SU-DHL-6 (cell line): ENCODE measurements around the gene SRP68.

Experiments used
- H2AFZ ChIP-seq: fragments of 200-600 bp; sonication (generic); 2 replicates; pipeline ENCODE4 v1.6.1; 2014; ENCODE audit warnings: low read depth, mild to moderate bottlenecking, moderate library complexity, mixed read lengths, antibody characterized with exemption, low read length; ENCODE audit not compliant: severe bottlenecking
- H3F3A ChIP-seq: fragments of 200-600 bp; shearing (Covaris generic); 2 replicates; pipeline ENCODE4 v1.6.0; 2016; ENCODE audit warnings: antibody characterized with exemption, mild to moderate bottlenecking; ENCODE audit not compliant: insufficient read depth
- H3K27ac ChIP-seq: fragments of 200-600 bp; sonication (generic); 2 replicates; pipeline ENCODE4 v1.5.1; 2016; ENCODE audit warnings: low read depth, mild to moderate bottlenecking, low read length, moderate library complexity, mixed read lengths
- H3K27me3 ChIP-seq: fragments of 200-600 bp; sonication (generic), shearing (Covaris generic); 2 replicates; pipeline ENCODE4 v1.6.0; 2014; ENCODE audit warnings: mild to moderate bottlenecking, low read length
- H3K36me3 ChIP-seq: fragments of 200-600 bp; sonication (generic); 2 replicates; pipeline ENCODE4 v1.6.1; 2014; ENCODE audit warnings: mild to moderate bottlenecking, low read length, mixed read lengths
- H3K4me2 ChIP-seq: fragments of 300-600, 200-600 bp; shearing (Covaris generic), sonication (generic); 2 replicates; pipeline ENCODE4 v1.6.0; 2014; ENCODE audit warnings: low read length, low read depth, mild to moderate bottlenecking; ENCODE audit not compliant: poor library complexity, severe bottlenecking
- H3K4me3 ChIP-seq: fragments of 200-600 bp; sonication (generic); 2 replicates; pipeline ENCODE4 v1.5.1; 2014; ENCODE audit warnings: antibody characterized with exemption, low read length, mild to moderate bottlenecking, mixed read lengths; ENCODE audit not compliant: insufficient read depth, poor library complexity, severe bottlenecking
- H3K79me2 ChIP-seq: fragments of 200-600 bp; sonication (generic); 2 replicates; pipeline ENCODE4 v1.6.1; 2014; ENCODE audit warnings: mild to moderate bottlenecking, low read length, moderate library complexity; ENCODE audit not compliant: insufficient read depth
- H3K9ac ChIP-seq: fragments of 200-600 bp; sonication (generic); 2 replicates; pipeline ENCODE4 v1.7.0; 2014; ENCODE audit warnings: mild to moderate bottlenecking, low read length
- H3K9me2 ChIP-seq: fragments of 200-600 bp; sonication (generic); replicated peaks from 2 replicates; pipeline ENCODE4 v1.6.1; 2014; ENCODE audit warnings: low read length; ENCODE audit not compliant: insufficient read depth
- H3K9me3 ChIP-seq: fragments of 200-600 bp; sonication (generic); 2 replicates; pipeline ENCODE4 v1.6.1; 2014; ENCODE audit warnings: low read length, mixed read lengths; ENCODE audit not compliant: insufficient read depth
- H4K20me1 ChIP-seq: fragments of 200-600 bp; sonication (generic); 2 replicates; pipeline ENCODE4 v1.6.1; 2014; ENCODE audit warnings: low read depth, mild to moderate bottlenecking, antibody characterized with exemption, low read length, moderate library complexity, mixed read lengths
- CTCF ChIP-seq: fragments of 200-600 bp; sonication (generic); IDR thresholded peaks from one replicate; pipeline ENCODE4 v1.5.1; 2017; ENCODE audit warnings: antibody characterized with exemption, mild to moderate bottlenecking, low read length, moderate library complexity; ENCODE audit not compliant: insufficient read depth, poor library complexity, severe bottlenecking
- EZH2phosphoT487 ChIP-seq: fragments of 200-600 bp; sonication (generic), shearing (Covaris generic); conservative IDR thresholded peaks from 2 replicates; pipeline ENCODE4 v1.6.1; 2018; ENCODE audit warnings: mild to moderate bottlenecking, antibody characterized with exemption, low read length, moderate library complexity, mixed read lengths

Gene SRP68

GRCh38 chr17:76085066-76085730 is 12.9 kb upstream of the SRP68 start:
- no peak overlapping the region for H3K4me3 ChIP-seq
- H3K79me2 ChIP-seq: no peaks in the 10 kb centered on the region
- H3K9me3 ChIP-seq: no peaks in the 10 kb centered on the region
- no peaks in the 10 kb centered on the region for H3F3A ChIP-seq
- no peak overlapping the region for H3K4me2 ChIP-seq
- no peak overlapping the region for H3K9ac ChIP-seq
- no peaks in the 10 kb centered on the region for H3K36me3 ChIP-seq
- H3K27ac ChIP-seq: no peak overlapping the region
- H2AFZ ChIP-seq: no peak overlapping the region
- H4K20me1 ChIP-seq: no peaks in the 10 kb centered on the region
- H3K9me2 ChIP-seq: no peaks in the 10 kb centered on the region
- TF ChIP-seq EZH2phosphoT487 (no peak), CTCF (no peak)
- no peaks in the 10 kb centered on the region for H3K27me3 ChIP-seq

GRCh38 chr17:76083536-76084182 is 11.3 kb upstream of the SRP68 start:
- Histone ChIP-seq H3K36me3 (no peaks in the 10 kb centered on the region), H3F3A (no peaks in the 10 kb centered on the region), H3K27ac (no peak overlapping the region), H3K4me3 (no peak overlapping the region), H2AFZ (no peak overlapping the region), H3K4me2 (no peak overlapping the region), H3K9me2 (no peaks in the 10 kb centered on the region), H3K27me3 (no peaks in the 10 kb centered on the region), H3K9me3 (no peaks in the 10 kb centered on the region), H3K79me2 (no peaks in the 10 kb centered on the region), H4K20me1 (no peaks in the 10 kb centered on the region), H3K9ac (no peak overlapping the region)
- TF ChIP-seq CTCF (no peak), EZH2phosphoT487 (no peak)

- Histone ChIP-seq H4K20me1 (no peaks in the 10 kb centered on the region), H3K27ac (no peak overlapping the region), H2AFZ (no peak overlapping the region), H3K79me2 (no peaks in the 10 kb centered on the region), H3K4me3 (no peak overlapping the region), H3K36me3 (no peaks in the 10 kb centered on the region), H3F3A (no peaks in the 10 kb centered on the region), H3K9me2 (no peaks in the 10 kb centered on the region), H3K9me3 (no peaks in the 10 kb centered on the region), H3K4me2 (no peak overlapping the region), H3K9ac (no peak overlapping the region), H3K27me3 (no peaks in the 10 kb centered on the region)
- TF ChIP-seq CTCF (no peak), EZH2phosphoT487 (no peak)
Measured at GRCh38 chr17:76082326-76083251, 10.3 kb upstream of the SRP68 start.
